Measurements from ENCODE around the gene CHST14. TPM values are rescaled to one million over a fixed set of nuclear protein-coding genes. Genes with fewer than 3 reads are reported as not detected.

CHST14 gene
- total and polyA plus RNA-seq, 10 donors, result 7.1 to 18.5 (median 13.3) TPM

- Histone ChIP-seq H3K27me3 (replicated peaks in 1 of 7) (peaks cover 0 to 10% (median 0%) of the 10 kb centered on the region in 7 donors), H3K27ac (no peak overlapping the region), H3K4me3 (no peak overlapping the region), H3K36me3 (no peaks in the 10 kb centered on the region), H3K9me3 (no peaks in the 10 kb centered on the region), H3K4me1 (peaks cover 16 to 61% (median 39%) of the 10 kb centered on the region in 6 donors)
- 73 to 82% (median 80%) methylated on average over 9 of the region's 9 CpGs for WGBS, 5 donors
- no peak for DNase-seq
- no peak for TF ChIP-seq POLR2A (IDR thresholded peaks at IDR 0.05)
- no peak for TF ChIP-seq CTCF (IDR thresholded peaks at IDR 0.05 in 8 of 11, conservative IDR thresholded peaks at IDR 0.05 in 3 of 11)
- TF ChIP-seq POLR2AphosphoS5 (IDR thresholded peaks at IDR 0.05), result no peak
- intact Hi-C loops (cut with DNase I; ENCODE audit: low total_unique reads), result no loop called here
Observed at GRCh38 chr15:40445421-40445922, 25.3 kb upstream of the CHST14 start.

- H3K27me3 ChIP-seq (replicated peaks in 1 of 7), result peaks cover 0 to 8% (median 0%) of the 10 kb centered on the region in 7 donors
- WGBS, 5 donors, result 81 to 94% (median 93%) methylated on average over 3 of the region's 3 CpGs
- DNase-seq, result no peak
- intact Hi-C loops (cut with DNase I; ENCODE audit: low total_unique reads), result no loop called here
- no peaks in the 10 kb centered on the region for H3K36me3 ChIP-seq
- H3K27ac ChIP-seq, result no peak overlapping the region
- H3K9me3 ChIP-seq, result no peaks in the 10 kb centered on the region
- no peak overlapping the region for H3K4me3 ChIP-seq
- no peak for TF ChIP-seq POLR2A (IDR thresholded peaks at IDR 0.05)
- peaks cover 16 to 67% (median 41%) of the 10 kb centered on the region in 6 donors for H3K4me1 ChIP-seq
Observed at GRCh38 chr15:40446144-40446543, 24.6 kb upstream of the CHST14 start.

- no peak overlapping the region for H3K27ac ChIP-seq
- no peak for DNase-seq
- intact Hi-C loops (cut with DNase I; ENCODE audit: low total_unique reads), result no loop called here
- 91 to 95% (median 93%) methylated on average over 4 of the region's 4 CpGs for WGBS, 5 donors
- H3K4me3 ChIP-seq, result no peak overlapping the region
- H3K36me3 ChIP-seq, result no peaks in the 10 kb centered on the region
- H3K27me3 ChIP-seq (replicated peaks in 1 of 7), result no peaks in the 10 kb centered on the region
- H3K4me1 ChIP-seq, result peaks cover 18 to 72% (median 49%) of the 10 kb centered on the region in 6 donors
- no peaks in the 10 kb centered on the region for H3K9me3 ChIP-seq
- no peak for TF ChIP-seq CTCF (IDR thresholded peaks at IDR 0.05 in 8 of 11, conservative IDR thresholded peaks at IDR 0.05 in 3 of 11)
- TF ChIP-seq POLR2AphosphoS5 (IDR thresholded peaks at IDR 0.05), result no peak
- no peak for TF ChIP-seq POLR2A (IDR thresholded peaks at IDR 0.05)
Observed at GRCh38 chr15:40448354-40448753, 22.4 kb upstream of the CHST14 start.

- TF ChIP-seq POLR2A (IDR thresholded peaks at IDR 0.05) (no peak), CTCF (IDR thresholded peaks at IDR 0.05 in 8 of 11, conservative IDR thresholded peaks at IDR 0.05 in 3 of 11) (no peak), POLR2AphosphoS5 (IDR thresholded peaks at IDR 0.05) (no peak)
- intact Hi-C loops (cut with DNase I; ENCODE audit: low total_unique reads), result no loop called here
- H3K27me3 ChIP-seq (replicated peaks in 1 of 7), result no peaks in the 10 kb centered on the region
Observed at GRCh38 chr15:40449275-40449674, 21.5 kb upstream of the CHST14 start.

GRCh38 chr15:40450047-40450446 is 20.7 kb upstream of the CHST14 start:
- DNase-seq, result no peak
- Histone ChIP-seq H3K36me3 (no peaks in the 10 kb centered on the region), H3K4me1 (peaks cover 29 to 72% (median 53%) of the 10 kb centered on the region in 6 donors), H3K27me3 (replicated peaks in 1 of 7) (no peaks in the 10 kb centered on the region), H3K4me3 (no peak overlapping the region), H3K27ac (no peak overlapping the region), H3K9me3 (no peaks in the 10 kb centered on the region)
- intact Hi-C loops (cut with DNase I; ENCODE audit: low total_unique reads), result no loop called here
- TF ChIP-seq POLR2A (IDR thresholded peaks at IDR 0.05) (no peak), CTCF (IDR thresholded peaks at IDR 0.05 in 8 of 11, conservative IDR thresholded peaks at IDR 0.05 in 3 of 11) (no peak), POLR2AphosphoS5 (IDR thresholded peaks at IDR 0.05) (no peak)
- 82 to 100% (median 88%) methylated on average over 2 of the region's 2 CpGs for WGBS, 5 donors

More at GRCh38 chr15:40449275-40449674, 21.5 kb upstream of the CHST14 start:
- no peak for DNase-seq
- H3K36me3 ChIP-seq, result no peaks in the 10 kb centered on the region
- no peak overlapping the region for H3K4me3 ChIP-seq
- H3K4me1 ChIP-seq, result peaks cover 21 to 72% (median 51%) of the 10 kb centered on the region in 6 donors
- no peak overlapping the region for H3K27ac ChIP-seq
- no peaks in the 10 kb centered on the region for H3K9me3 ChIP-seq
